HG03457 (cell line): ENCODE data around the gene ARHGAP27.

Source experiments
- ATAC-seq: cut with Tn5 transposase; IDR thresholded peaks from one replicate; pipeline ENCODE4 v1.9.1; 2021; ENCODE audit warnings: moderate number of reproducible peaks; ENCODE audit not compliant: unreplicated experiment

ARHGAP27 gene

DNA sequence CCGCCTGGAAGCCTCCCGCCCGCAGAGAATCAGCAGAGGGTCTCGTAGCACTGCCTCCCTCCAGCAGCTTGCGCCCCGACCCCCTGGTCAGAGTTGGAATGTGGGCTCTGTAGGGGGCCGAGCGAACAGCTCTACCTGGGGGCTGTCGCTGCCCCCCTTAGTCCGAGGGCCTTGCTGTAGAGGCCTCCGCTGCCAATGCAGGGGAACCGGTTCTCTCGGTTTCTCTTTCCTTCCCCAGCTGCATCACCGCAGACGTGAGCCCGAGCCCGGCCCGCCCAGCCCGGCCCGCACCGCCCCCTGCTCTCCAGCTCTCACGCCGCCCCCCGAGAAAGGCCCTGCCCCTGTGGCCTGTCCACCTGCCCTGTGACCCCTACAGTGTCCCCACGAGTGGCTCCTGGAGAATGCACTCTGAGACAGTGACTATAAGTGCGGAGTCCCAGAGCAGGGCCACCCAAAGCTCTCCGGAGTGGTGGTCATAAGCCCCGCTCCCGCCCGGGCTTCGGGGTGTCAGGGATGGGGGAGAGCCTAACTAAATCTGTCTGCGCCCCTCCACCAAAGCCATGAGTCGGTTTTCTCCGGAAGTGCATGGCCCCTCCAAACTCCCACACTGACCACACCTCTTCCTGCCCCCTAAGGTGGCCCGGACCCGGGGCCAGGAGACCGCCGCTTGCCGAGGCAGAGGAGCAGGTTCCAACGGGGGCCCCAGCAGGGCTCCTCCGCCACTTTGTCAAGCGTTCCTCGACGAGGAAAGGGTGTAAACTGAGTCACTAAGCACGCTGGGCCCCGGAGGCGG lies 1.7 kb downstream of the ARHGAP27 start:
- ATAC-seq: no peak

DNA sequence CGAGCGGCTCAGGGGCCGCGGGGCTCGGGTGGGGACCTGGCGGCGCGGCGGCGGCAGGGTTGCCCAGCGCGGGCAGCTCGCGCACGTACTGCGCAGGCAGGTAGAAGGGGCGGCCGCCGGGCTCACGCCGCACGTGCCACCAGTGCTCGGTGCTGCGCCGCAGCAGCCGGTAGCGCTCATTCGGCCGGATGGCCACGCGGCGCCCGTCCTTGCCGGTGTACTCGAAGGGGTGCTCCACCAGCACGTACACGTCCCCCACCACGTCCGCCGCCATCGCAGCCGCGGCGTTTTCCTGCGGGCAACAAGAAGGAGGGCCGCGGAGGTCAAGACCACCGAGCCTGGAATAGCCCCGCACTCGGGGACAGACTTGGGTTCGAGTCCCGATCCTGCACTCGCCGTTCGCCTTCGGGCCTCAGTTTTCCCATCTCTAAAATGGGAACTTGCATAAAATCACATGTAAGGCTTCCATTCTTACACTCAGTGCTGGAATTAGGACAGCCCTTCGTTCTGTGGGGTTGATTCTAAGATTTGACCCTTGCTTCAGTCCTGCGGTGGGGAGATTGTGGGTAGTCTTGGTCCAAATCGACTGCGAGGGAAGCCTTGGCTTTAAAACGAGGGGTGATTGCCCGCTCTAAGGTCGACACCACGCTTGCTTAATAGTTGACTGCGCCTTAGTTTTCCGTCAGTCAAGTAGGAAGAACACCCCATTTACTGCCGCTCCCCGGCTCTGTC lies 2.5 kb downstream of the ARHGAP27 start:
- ATAC-seq: no peak

DNA sequence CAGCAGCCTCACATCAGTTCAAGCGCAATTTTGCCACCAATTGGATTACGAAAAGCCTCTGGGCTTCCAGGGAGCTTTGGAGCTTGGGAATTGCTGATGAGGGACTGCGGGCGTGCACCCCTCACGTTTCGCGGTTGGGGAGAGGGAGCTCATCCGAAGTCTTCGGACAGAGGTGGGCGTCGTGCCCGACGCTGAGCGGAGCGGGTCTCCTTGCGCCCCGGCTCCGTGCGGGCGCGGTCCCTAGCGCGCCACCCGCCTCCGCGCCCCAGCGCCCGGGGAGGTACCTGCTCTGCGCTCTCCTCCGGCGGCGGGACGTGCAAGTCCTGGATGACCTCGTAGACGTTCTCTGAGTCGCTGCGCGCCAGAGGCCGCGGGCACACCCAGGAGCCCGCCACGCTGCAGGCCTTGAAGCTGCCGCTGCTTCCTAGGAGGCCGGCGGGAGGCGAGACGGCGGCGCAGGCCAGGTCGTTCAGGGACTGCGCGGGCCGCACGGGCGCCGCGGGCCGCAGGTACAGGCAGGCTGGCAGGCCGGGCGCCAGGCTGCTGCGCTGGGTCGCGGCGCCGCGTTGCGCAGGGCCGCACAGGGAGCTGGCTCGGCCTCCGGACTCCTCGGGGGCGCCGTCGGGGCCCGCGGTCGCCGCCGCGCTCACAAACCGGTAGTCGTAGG lies 3.2 kb downstream of the ARHGAP27 start:
- ATAC-seq: no peak

DNA sequence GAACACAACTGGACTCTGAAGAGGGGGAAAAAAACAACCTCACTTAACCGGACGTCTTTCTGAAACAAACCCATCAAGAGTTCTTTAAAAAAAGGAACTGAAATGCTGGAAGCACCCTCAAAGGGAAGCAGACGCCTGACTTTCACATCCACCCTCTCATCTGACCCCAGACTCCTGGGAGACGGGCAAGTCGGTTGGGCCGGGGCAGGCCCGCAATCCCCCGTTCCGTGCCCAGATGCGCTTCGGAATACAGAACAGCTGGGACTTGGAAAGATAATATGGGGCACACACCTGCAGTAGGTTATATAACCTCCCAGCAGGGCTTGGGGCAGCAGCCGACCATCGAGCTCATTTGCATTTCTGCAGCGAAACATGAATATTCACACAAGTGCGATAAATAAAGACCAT lies 3.7 kb downstream of the ARHGAP27 start:
- no peak for ATAC-seq

DNA sequence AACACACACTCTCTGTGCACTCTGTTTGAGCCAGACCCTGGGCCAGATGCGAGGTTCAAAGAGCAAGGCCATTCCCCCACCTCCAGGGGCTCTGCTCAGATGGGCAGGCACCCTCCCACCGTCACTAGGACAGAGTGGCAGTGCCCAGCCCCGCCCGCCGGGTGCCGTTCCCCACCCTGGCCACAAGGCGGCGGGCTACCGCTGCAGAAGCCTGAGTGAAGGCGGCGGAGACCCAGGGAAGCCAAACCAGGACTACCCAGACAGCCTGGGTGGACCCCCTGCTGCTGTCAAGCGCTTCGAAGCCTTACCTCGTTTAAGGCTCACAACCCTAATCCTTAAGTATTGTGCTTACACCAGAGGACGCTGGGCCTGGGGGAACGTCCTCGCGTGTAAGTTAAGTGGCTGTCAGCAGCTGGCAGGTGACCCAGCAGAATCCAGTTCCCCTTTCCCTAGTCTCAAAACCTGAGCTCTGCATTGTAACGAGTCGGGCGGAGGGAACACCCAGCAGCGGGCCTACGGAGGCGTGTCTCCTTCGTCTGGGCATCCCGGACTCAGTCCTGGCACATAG lies 4.5 kb downstream of the ARHGAP27 start:
- no peak for ATAC-seq

DNA sequence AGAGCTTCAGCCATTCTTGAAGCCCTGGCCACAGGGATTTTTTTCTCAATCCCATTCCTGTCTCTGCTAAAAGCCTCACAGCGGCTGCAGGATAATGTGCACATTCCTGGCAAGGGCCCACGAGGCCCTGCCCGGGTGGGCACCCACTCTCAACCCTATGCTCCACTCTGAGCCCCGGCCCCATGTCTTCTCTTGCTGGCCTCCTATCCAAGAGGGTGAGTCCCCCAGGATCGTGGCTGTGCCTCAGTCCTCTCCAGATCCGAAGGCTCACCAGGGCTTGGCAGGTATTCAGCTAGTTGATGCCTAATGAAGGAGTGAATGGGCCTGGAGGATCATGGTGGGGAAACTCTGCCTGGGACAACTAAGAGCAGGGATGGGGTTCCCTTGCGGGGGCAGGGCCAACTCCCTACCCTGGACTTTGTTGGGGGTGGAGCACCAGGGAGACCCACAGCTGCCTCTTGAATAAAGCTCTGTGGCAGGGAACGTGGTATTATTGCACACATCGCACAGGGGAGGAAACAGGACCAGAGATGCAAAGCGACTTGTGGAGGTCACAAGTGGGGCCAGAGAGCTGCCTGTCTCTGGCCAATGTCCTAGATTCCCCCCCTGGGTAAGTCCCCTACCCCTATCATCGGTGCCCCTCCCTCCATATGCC lies 5.4 kb downstream of the ARHGAP27 start:
- ATAC-seq: no peak

DNA sequence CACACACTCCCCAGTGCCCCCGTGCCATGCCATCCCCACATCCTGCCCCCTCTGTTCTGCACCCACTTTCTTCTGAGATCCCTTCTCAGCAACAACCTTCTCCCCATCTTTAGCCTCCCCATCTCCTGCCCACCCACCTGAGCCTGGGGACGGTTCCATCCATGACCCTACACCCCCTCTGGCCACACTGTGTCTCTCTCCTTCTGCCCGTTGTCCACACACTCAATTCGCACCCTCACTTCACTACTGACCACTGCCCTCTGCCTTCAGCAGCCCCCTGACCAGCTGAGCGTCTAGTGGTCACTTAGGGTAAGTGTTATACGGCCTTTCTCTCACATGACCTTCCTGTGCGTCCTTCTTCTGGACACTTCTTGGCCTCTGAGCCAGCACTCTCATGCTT lies 6.1 kb downstream of the ARHGAP27 start:
- no peak for ATAC-seq

DNA sequence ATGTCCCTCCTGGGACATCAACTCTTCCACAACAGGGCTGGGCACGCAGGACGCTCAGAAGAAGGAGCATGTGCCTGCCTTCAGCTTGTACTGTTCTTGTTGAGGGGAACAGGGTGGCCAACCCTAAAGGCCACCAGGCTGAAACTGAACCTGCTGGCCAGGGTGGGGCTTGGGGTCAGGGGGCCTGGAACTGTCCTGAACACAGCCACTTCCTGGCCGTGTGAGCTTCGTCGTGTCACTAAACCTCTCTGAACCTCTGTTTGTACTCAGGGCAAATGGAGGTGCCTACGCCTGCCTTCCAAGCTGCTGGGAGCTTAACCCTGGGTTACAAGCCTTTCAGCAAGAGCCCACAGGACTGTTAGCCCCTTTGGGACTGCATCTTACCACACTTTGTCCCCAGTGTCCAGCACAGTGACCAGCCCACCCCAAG lies 6.7 kb downstream of the ARHGAP27 start:
- no peak for ATAC-seq

DNA sequence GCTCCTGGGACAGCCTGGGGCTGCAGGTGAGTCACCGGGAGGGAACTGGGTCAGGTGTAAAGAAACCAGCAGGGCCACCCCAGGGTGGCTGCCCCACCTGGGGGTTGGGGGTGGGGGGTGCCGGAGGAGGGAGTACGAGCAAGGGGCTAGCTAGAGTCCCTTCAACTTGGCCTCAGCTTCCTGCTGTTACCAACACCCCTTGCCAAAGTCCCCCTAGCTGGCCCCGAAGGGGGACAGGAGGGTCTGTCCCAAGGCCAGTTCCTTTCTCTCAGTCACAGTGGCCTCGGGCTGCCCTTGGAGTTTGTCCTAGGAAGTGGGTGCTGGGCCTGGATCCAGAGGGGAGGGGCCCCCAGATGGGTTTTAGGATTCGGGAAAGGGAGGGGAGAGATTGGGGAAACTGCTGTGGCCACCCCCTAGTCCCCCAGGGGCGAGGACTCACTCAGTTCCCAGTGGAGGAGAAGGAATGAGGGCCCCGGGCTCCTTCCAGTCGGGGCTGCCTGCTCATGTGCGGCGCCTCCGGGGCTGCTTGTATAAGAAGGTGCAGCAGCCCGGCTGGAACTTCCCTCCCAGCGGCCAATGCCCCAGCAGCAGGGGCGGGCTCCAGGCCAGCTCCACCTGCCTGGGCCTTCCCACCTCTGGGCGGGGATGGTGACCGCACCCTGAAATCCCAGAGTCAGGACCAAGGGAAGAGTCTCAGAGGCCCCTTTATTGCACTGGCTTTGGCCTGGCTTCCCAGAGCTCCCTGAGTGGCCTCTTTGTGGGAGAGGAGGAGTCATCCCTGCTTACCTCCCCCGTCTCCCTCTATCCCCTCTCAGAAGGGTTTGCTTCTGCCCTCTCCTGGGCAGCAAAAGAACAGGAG lies 7.3 kb downstream of the ARHGAP27 start:
- no peak for ATAC-seq

DNA sequence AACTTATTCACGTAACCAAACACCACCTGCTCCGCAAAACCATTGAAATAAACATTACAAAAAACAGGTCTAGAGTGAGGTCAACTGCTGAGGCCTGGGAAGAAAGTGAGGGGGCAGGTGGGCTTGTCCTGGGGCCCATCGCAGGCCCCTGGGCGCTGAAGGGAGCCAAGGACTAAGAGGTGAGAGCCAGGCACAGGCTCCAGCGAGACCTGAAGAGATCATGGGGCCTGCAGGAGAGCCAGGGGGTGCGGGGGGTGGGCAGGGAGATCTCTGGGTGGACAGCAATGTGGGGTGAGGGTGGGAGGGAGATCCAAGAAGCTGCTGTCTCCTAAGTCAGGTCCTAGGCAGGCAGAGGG lies 7.9 kb downstream of the ARHGAP27 start:
- no peak for ATAC-seq

DNA sequence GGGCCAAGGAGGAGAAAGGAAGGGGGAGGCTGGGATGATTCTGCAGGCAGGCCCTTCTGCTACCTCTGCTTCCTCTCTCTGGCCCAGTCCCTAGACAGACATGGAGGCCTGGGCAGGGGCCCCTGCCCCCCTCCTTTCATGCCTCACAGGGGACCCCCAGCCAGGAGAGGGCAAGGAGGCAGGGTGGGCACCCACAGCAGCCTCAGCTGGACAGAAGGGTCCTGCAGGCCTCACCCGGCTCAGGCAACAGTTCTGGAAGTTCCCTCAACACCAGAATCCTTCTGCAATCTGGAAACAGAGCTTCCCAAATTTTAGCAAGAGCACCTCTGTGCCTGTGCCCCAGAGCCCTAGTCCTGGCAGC lies 8.7 kb downstream of the ARHGAP27 start:
- ATAC-seq: no peak

DNA sequence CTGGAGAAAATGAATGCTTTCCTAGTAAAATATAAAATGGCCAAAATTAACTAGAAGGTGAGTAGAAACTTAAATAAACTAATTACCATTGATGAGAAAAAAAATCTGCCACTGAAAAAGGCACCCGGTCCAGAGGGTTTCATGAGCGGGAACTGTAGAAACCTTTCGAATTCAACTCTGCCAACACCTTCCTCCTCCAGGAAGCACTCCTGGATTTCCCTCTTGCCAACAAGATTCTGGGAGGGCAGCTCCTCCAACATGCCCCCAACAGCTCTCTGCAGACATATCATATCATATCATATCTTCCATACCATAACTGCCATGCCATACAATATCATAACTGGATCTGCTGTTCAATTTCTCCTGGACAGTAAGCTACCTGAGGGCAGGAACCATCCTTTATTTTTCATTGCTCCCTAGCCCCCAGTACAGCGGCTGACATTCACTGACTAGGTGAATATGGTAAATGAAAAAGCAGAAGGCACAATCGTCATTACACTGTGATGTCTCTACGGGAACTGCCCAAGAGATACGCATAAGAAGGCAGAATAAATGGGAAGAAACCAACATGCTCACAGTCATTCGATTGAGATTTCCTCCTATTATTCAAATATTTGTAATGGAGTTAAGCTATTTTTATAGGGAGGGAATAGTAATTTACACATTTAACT lies 9.2 kb downstream of the ARHGAP27 start:
- no peak for ATAC-seq

DNA sequence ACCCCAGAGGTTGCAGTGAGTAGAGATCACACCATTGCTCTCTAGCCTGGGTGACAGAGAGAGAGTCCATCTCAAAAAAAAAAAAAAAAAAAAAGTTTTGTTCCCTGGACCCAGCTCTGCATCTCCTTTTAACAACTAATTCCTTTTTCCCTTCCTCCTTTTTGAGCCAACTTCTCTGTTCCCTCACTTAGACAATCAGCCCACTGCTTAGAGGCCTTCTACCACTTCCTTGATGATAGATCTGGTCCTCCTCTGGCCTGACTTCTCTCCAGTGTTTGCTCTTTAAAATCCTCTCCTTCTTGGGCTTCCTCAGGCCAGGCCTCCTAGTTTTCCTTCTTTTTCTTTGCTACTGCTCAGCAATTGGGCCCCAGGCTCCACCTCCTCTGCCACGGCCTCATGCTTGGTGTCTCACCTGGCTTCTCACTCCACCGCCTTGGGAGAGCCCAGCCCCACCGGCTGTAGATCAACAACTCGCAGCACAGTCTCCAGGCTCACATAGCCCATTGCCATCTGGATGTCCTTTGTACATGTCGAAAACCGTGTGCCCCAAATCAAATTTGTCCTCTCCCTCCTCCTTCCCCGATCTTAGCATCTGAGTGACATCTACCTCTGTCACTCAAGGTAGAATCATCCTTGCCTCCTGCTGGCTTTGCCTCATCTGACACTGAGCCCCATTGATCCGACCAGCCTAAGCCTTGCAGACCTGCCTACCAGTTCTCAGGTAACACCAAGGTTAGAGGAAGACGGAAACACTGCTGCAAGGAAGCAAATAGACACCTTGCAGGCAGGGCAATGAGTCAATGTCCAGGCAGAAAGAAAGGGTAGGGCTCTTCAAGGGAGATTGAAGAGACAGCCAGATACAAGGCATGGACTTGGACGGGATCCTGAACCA lies 17.4 kb downstream of the ARHGAP27 start:
- no peak for ATAC-seq

DNA sequence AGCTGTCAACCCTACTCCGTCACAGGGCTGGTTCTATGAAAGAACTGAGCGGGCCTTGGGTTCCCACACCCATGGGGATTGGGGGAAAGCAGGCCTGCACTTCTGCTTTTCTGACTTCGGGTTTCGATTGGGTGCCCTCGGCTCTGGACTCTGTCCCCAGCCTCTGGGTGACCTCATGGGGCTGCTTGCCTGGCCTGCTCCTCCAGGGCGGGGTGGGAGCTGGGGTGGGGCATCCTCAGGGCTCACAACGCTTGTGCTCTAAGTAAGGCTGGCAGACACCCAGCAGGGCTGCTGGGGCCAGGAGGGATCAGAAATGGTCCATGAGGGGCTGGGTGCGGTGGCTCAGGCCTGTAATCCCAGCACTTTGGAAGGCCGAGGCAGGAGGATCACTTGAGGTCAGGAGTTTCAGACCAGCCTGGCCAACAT lies 19.2 kb downstream of the ARHGAP27 start:
- ATAC-seq: no peak

DNA sequence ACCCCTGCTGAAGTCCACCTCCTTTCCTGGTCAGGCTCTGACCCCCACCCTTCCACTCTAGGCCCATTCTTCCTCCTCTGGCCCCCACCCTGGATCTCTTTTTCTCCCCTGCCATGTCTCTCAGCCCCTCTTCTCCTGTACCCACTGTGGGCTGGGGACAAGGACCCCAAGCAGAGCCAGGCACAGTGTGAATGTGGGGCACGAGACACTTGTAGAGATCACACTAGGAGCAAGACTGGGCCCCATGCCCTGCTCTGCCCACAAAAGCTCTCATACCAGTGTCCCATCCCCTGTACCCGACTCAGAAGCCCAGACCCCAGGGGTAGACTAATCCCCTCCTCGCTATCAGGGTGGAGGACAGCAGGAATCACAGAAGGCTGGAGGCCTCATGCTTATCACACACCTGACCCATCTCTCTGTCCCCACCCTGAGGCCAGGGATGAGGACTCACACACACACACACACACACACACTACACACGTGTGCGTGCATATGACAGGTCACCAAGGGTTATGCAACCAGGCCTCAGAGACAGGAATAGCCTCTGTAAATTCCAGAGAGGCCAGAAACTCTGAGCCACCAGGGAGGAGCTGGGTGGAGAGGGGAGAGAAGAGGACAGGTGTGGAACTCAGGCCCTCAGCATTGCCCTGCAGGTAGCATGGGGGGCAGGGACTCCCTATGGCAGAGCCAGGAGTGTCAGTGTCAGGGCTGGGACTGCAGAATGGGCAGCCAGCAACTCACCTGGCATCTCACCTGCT lies 21.1 kb downstream of the ARHGAP27 start:
- ATAC-seq: no peak

DNA sequence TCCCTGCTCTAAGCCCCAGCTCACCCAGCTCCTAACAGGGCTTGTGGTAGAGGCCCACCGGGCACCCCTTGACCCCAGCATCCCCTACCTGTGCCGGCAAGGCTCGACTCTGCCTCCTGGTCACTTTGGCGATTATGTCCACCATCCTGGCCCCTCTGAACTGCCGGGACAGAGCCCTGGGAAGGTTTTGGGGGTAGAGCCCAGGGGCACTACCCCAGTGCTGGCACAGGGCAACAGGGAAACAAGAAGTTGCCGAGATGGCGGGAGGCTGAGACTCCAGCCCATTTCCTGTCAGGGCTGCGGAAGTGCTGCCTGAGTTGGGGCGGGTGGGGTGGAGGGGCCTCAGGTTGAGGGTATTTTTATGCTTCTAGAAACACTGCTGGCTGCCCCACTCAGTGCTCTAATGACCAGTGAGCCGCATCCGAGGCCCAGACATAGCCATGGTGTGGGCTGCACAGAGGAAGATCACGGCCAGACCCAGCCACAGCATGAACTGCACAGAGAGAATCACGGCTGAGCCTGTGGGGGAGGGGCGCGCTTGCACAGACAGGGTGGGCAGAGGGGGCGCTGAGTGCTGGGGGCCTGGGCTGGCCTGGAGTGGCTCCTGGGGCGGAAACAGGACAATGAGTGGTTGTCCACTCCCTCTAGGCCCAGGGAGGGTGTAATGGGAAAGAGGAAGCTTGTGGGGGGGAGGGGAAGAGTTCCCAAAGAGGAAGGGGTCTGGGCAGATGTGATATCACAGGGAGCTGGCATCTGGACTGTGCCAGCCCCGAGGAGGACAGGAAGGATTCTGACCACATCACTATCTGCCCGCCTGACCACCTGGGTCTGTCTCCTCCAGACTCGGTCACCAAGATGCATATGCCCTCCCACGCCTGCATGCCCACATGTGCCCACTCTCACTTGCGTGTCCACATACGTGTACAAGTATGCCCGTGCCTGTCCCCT lies 22.3 kb downstream of the ARHGAP27 start:
- no peak for ATAC-seq

DNA sequence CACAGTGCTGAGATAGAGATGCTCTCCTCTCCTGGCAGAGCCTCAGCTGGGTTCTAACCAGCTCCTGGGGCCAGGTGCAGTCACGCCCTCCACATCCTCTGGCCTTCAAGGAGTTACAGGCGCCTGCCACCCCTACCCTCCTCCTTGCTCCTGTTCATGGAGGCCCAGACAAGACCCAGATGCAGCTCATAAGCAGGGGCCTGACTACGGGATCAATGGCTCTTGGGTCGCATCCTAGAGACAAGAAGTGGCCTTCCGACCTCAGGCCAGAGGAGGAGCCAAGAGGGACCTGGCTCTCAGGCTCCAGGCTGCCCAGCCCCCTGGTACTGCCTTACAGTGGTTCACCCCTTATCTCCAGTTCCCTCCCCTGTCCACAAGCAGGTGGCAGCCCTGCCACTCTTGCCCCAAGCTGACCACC lies 23.0 kb downstream of the ARHGAP27 start:
- ATAC-seq: no peak
